Neuron (in vitro differentiated cells): ENCODE results near the gene PTPN20.

Source experiments
- H2AFZ ChIP-seq: one replicate; pipeline ENCODE4 v1.6.1; 2013; ENCODE audit warnings: low read depth, mild to moderate bottlenecking, inconsistent platforms, low read length, moderate library complexity
- H3K27me3 ChIP-seq: one replicate; pipeline ENCODE4 v1.6.1; 2013; ENCODE audit warnings: low read length; ENCODE audit not compliant: insufficient read depth
- H3K36me3 ChIP-seq: one replicate; pipeline ENCODE4 v1.6.1; 2013; ENCODE audit warnings: low read length; ENCODE audit not compliant: insufficient read depth
- H3K4me1 ChIP-seq: one replicate; pipeline ENCODE4 v1.6.1; 2013; ENCODE audit warnings: low read length; ENCODE audit not compliant: insufficient read depth
- H3K4me3 ChIP-seq: 2 replicates; pipeline ENCODE4 v1.5.1; 2013; ENCODE audit warnings: mild to moderate bottlenecking, low read length, moderate library complexity
- H3K9me3 ChIP-seq: one replicate; pipeline ENCODE4 v1.6.1; 2013; ENCODE audit warnings: low read length

Gene PTPN20

DNA sequence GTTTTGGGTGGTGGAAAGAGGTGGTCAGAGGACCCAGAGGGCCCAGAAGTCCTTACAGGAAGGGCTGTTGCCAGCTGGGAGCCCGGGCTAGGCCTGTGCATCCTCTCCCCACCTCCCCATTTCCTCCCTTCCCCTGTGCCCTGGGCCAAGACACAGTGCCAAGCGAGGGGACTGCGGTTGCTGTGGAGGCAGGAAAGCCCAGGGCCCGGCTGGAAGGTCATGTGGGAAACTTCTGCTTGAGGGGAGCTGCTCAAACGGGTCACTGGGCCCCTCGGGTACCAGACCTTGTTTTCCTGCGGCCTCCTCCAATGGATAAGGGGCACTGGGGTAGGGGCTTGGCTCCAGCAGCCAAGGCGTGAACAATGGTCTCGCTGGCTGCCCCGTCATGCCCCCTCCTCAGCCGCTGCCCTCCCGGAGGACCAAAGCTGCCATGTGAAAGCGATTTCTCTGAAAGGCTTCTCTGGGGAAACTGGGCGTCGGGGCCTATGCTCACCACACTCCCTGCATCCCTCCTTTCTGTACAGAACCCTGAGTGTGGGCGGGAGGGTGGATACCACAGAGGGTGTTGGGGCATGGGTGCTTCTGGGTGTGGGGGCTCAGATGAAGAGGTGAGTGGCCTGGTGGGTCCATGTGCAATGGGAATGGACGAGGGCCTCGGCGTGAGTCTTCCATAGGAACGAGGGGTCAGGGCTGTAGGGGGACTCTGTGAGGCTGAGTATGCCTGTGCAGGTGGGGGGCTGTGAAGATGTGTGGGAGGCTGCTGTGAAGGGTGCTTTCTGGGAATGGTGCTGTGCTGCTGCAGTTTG lies 135.3 kb downstream of the PTPN20 start:
- Histone ChIP-seq H3K27me3 (no peaks in the 10 kb centered on the region), H2AFZ (no peak overlapping the region), H3K4me3 (no peak overlapping the region), H3K36me3 (no peaks in the 10 kb centered on the region), H3K4me1 (no peaks in the 10 kb centered on the region), H3K9me3 (no peaks in the 10 kb centered on the region)

DNA sequence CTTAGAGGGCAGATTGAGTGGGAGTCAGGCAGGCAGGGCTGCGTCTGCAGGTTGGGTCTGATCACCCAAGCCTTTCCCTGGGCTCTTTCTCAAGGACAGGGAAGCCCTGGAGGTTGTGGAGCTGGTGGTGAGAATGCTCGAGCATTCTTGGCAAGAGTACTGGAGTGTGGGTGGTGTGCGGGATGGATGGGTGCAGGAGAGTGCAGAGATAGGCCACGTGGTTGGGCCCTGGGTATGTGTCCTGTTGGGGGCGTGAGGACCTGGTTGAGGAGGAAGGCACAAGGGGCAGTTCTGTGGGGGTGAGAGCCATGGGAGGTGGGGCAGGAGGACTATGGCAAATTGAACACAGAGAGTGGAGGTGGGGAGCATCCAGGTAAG lies 135.9 kb downstream of the PTPN20 start:
- Histone ChIP-seq H2AFZ (no peak overlapping the region), H3K27me3 (no peaks in the 10 kb centered on the region), H3K4me1 (no peaks in the 10 kb centered on the region), H3K4me3 (no peak overlapping the region), H3K9me3 (no peaks in the 10 kb centered on the region), H3K36me3 (no peaks in the 10 kb centered on the region)

DNA sequence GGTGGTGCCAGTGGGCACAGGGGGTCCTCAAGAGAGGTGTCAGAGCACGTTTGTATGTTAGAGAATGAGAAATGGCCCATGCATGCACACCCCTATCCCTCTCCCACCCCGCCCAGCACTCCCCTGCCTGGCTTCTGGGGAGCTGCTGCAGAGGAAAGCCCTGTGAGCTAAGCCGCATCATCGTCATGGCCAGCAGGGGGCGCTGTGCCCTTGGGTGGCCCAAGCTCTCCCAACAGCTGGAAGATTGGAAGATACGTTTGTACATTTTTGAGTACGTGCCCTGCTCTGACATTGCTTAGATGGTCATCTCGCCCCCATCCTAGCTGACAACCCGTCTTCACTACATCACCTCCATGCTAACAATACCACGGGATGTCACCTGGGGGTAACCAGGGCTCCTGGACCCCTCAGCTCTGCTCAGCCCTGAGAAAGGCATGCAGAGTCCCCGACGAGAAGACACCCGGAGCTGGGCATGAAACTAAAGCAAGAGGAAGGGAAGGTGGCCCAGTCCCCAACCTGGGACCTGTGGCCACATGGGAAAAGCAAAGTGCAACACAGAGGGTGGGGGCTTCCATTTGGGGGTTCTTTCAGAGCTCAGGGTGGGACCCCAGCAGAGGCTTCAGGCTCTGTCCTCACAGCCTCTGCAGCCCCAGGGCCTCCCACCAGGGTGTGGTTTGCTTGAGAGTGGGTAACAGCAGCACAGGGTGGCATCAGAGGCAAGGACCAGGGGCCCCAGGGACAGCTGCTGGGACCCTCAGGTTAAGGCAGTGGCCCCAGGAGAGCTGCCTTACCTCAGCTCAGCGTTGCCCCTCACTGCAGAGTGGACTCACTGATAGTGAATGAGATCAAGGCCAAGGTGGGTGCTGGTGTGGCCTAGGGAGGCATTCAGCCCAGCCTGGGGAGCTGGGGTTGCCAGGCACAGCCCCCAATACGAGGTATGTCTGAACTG lies 136.6 kb downstream of the PTPN20 start:
- Histone ChIP-seq H2AFZ (no peak overlapping the region), H3K27me3 (no peaks in the 10 kb centered on the region), H3K4me3 (no peak overlapping the region), H3K9me3 (no peaks in the 10 kb centered on the region), H3K36me3 (no peaks in the 10 kb centered on the region), H3K4me1 (peaks cover 2% of the 10 kb centered on the region)

DNA sequence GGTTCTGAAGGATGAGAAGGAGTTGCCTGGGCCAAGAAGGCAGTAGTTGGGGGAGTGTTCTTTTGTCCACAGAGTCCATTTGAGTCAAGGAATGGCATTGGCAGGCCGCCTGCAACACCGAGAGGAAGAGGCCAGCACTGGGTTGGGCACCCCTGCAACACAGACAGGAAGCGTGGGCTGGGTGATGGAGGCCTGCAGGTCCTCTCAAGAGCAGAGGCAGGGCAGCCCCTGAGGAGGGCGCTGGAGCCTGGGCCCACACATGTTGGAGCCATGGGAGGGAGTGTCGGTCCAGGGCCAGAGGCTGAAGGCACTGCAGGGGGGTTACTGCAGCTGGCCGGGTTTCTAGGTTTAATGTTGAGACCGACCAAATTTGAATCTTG lies 137.3 kb downstream of the PTPN20 start:
- no peak overlapping the region for H3K4me3 ChIP-seq
- H3K27me3 ChIP-seq: no peaks in the 10 kb centered on the region
- H3K9me3 ChIP-seq: no peaks in the 10 kb centered on the region
- H3K4me1 ChIP-seq: peaks cover 9% of the 10 kb centered on the region
- no peak overlapping the region for H2AFZ ChIP-seq
- H3K36me3 ChIP-seq: no peaks in the 10 kb centered on the region

DNA sequence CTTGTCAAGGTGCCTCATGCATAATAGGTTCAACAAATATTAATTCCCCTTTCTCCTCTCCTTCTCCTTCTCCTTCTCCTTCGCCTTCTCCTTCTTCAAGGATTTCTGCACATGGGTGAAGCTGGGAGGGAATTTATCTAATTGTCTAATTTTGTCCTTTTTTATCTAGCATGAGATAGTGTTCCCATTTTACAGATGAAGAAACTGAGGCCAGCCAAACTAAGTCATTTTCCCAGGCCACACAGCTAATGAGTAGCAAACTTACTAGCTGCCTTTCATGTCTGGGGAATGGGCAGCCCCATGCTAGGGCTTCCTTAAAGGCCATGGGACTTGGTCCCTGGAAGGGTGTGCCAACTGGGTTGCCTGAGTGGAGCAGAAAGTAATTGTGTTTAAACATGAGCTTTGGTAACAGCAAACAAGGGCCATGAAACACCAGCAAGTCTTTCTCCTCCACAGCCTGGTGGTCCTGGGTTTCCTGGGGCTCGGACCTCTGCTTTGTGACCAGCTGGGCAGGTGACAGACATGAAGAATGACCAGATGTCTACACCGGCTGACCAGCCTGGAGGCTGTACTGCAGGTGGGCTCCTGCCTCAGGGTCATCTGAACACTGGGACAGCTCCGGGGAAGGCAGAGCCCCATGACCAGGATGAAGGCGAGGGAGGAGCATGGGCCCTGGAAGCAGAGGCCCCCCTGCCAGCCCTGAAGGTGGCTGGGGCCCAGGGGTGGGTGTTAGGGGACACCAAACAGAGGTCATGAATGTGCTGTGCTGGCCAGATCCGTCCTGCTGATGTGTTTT lies 138.0 kb downstream of the PTPN20 start:
- Histone ChIP-seq H3K4me1 (peaks cover 9% of the 10 kb centered on the region), H3K36me3 (no peaks in the 10 kb centered on the region), H3K27me3 (no peaks in the 10 kb centered on the region), H3K9me3 (no peaks in the 10 kb centered on the region), H2AFZ (no peak overlapping the region), H3K4me3 (no peak overlapping the region)

DNA sequence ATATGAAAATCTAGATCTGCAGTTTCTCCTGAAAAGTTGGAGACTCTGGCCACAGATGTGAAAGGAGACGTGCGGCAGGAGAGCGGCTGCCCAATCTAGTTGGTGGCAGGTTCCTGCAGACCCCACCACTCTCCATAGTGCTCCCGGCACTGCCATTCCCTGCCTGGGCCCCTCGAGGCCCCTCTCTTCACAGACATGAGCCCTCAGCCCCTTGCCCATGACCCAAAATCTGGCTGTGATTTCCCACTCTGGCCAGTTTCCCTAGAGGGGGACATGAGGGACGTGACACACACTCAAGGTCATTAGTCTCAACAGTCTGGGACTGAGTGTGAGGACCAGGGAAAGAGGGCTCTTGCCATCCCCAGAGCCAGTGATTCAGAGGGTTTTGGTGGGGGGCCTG lies 138.7 kb downstream of the PTPN20 start:
- H3K36me3 ChIP-seq: no peaks in the 10 kb centered on the region
- no peak overlapping the region for H3K4me3 ChIP-seq
- peaks cover 9% of the 10 kb centered on the region for H3K4me1 ChIP-seq
- no peak overlapping the region for H2AFZ ChIP-seq
- no peaks in the 10 kb centered on the region for H3K27me3 ChIP-seq
- H3K9me3 ChIP-seq: no peaks in the 10 kb centered on the region

DNA sequence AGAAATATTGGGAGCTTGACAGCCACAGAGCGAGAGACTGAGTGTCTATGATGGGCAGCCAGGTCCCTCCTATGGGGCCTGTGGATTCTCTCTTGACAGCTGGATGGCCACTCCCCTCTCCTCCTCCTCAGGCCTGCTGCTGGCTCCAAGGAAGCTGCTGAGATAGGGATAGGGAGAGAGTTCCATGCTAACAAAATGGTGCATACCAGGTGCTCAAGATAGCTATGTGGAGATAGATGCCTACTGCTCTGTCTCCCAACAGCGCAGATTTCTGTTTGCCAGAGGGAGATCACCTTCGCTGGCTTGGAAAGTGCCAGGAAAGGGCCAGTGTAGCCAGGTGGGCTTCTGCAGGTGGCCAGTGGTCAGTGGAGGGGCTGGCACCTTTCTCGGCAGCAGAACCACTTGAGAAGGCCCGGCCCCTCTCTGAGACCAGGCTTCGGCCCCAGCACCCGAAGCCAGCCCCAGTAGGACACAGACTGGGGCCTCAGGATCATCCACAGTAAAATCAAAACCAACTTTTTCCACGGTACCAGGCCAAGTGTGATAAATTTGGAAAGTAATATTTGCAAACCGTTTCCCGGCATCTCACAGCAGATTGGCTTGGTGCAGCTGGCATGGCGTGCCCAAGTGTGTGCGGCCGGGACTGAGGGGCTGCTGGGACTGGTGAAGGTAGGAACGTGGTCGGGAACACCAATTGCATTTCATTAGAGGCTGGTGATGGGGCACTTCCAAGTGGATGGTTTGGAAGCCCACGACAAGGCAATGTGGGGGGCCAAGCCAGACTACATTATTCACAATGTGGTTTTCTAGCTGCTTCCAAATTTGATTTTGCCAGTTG lies 139.6 kb downstream of the PTPN20 start:
- H2AFZ ChIP-seq: no peak overlapping the region
- no peaks in the 10 kb centered on the region for H3K27me3 ChIP-seq
- no peak overlapping the region for H3K4me3 ChIP-seq
- no peaks in the 10 kb centered on the region for H3K36me3 ChIP-seq
- H3K4me1 ChIP-seq: peaks cover 9% of the 10 kb centered on the region
- no peaks in the 10 kb centered on the region for H3K9me3 ChIP-seq

DNA sequence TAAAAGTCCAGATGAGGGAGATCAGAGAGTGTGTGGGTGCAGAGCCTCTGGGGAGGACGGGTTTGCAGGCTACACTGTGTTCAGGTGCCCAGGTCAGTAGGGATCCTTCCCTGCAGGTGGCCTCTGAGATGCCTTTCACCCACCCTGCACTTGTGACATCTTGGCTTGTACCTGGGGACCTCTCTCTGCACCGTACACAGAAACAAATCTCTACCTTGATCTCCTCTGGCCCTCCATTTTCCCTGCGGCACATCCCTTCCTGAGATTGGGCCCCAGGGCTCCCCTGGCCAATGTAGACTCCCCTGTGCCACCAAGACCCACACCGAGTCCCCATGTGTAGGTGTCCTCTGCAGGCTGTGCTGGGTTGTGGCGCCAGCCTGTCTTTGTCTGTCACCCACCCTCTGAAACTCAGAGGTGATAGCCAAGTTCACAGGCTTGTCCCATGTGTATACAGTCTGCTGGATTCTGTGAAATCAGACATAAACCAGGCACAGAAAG lies 140.6 kb downstream of the PTPN20 start:
- Histone ChIP-seq H3K9me3 (no peaks in the 10 kb centered on the region), H3K27me3 (no peaks in the 10 kb centered on the region), H3K36me3 (no peaks in the 10 kb centered on the region), H2AFZ (no peak overlapping the region), H3K4me3 (no peak overlapping the region), H3K4me1 (peaks cover 9% of the 10 kb centered on the region)
